ENCODE results near the gene AJM1.

DNA sequence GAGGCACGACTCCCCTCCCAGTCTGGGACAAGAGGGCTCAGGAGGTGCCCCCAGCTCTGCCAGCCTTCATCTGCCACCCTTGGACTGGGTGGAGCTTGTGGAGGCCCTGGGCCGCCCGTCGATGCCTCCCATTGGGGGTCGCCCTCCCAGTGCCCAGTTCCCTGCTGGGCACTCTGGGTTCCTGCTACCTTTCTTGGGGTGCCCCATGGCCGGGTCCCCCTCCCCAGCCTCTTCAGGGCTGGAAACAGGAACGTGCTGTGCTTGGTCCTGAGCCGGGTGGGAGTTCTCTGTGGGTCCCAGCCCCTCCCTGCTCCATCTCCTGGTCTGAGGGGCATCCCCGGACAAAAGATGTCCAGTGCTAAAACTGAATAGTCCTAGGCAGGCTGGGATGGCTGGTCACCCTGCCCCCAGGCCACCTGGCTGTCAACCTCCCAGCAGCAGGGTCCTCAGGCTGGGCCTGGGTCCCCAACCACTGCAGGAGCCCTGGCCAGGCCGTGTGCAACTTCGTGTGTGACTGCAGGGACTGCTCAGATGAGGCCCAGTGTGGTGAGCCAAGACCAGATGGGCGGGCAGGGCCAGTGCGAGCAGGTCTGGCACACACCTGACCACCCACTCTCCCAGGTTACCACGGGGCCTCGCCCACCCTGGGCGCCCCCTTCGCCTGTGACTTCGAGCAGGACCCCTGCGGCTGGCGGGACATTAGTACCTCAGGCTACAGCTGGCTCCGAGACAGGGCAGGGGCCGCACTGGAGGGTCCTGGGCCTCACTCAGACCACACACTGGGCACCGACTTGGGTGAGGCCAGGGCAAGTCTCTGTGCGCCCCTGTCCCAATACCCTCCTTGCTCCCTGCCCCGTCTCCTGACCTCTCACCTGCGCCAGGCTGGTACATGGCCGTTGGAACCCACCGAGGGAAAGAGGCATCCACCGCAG lies 10.7 kb downstream of the AJM1 start:
- TF ChIP-seq CTCF (conservative IDR thresholded peaks at IDR 0.05) (no peak), ZFX (IDR thresholded peaks at IDR 0.05) (no peak)
